Lower leg skin (tissue), 4 donors: Measurements from ENCODE around the gene MAP3K7CL. TPM values are rescaled to one million over a fixed set of nuclear protein-coding genes. Genes with fewer than 3 reads are reported as not detected.

ENCODE experiments used
- DNase-seq, 2 donors: peaks; one replicate each; pipeline ENCODE4 v3.0.0-alpha.2; 2019; ENCODE audit warnings: low spot score in 2 of 2
- H3K4me3 ChIP-seq: fragments of 200-600 bp; sonication (generic); 2 replicates; pipeline ENCODE4 v1.5.1; 2017; ENCODE audit warnings: mild to moderate bottlenecking, low read depth; ENCODE audit not compliant: poor library complexity, severe bottlenecking
- CTCF ChIP-seq, 3 donors: fragments of 450-650 bp; IDR thresholded peaks; one replicate each; pipeline ENCODE4 v1.5.1; 2016; ENCODE audit warnings: antibody characterized with exemption in 3 of 3, mild to moderate bottlenecking in 3 of 3, moderate library complexity in 2 of 3
- POLR2A ChIP-seq, 2 donors: fragments of 450-650 bp; IDR thresholded peaks; one replicate each; pipeline ENCODE4 v1.6.1; 2016 to 2017; ENCODE audit warnings: antibody characterized with exemption in 2 of 2, mild to moderate bottlenecking in 1 of 2, moderate library complexity in 1 of 2
- WGBS, 2 donors: methylation state at CpG; one replicate each; pipeline ENCODE4 v1.1.5; 2018; 5-methylcytosine and 5-hydroxymethylcytosine counted together
- intact Hi-C: fragments of 100-400 bp; cut with DNase I; formaldehyde crosslinking; loops from one replicate; pipeline ENCODE4 v1.15.0; 2023; ENCODE audit warnings: low total_unique reads
- total RNA-seq, 4 donors: library from RNA; depleted of rRNA; stranded (reverse); fragments of >200 nt; gene quantifications; one replicate each; pipeline ENCODE4 v1.1.0, GENCODE V29; 2016

Gene MAP3K7CL
- total RNA-seq, 4 donors from 2014 or later = 4.6 to 17.1 (median 8.8) TPM

GRCh38 chr21:29179503-29179902 lies 49.1 kb downstream of the MAP3K7CL start:
- 93 to 94% methylated on average over 1 of the region's 1 CpG for WGBS, 2 donors
- H3K4me3 ChIP-seq = no peak overlapping the region
- TF ChIP-seq POLR2A (IDR thresholded peaks at IDR 0.05) = no peak
- TF ChIP-seq CTCF (IDR thresholded peaks at IDR 0.05) = no peak
- intact Hi-C loops = no loop called here
- no peak for DNase-seq

- 9 to 13% methylated on average over 9 of the region's 9 CpGs for WGBS, 2 donors
- intact Hi-C loops = loop anchor here (1.0 kb wide), 1 partner anchor 24 kb away; no protein-coding TSS in a partner anchor
- TF ChIP-seq CTCF (IDR thresholded peaks at IDR 0.05) (no peak), POLR2A (IDR thresholded peaks at IDR 0.05) (no peak)
- H3K4me3 ChIP-seq = no peak overlapping the region
- no peak for DNase-seq
Measured at GRCh38 chr21:29181799-29182470, 51.5 kb downstream of the MAP3K7CL start.

GRCh38 chr21:29182691-29183092 lies 52.2 kb downstream of the MAP3K7CL start:
- DNase-seq = no peak
- TF ChIP-seq POLR2A (IDR thresholded peaks at IDR 0.05) (no peak), CTCF (IDR thresholded peaks at IDR 0.05) (no peak)
- no peak overlapping the region for H3K4me3 ChIP-seq
- intact Hi-C loops = loop anchor here (1.0 kb wide), 1 partner anchor 24 kb away; no protein-coding TSS in a partner anchor
- WGBS, 2 donors = 63 to 73% methylated on average over 4 of the region's 4 CpGs

GRCh38 chr21:29184037-29184436 lies 53.6 kb downstream of the MAP3K7CL start:
- TF ChIP-seq POLR2A (IDR thresholded peaks at IDR 0.05) (no peak), CTCF (IDR thresholded peaks at IDR 0.05) (no peak)
- WGBS, 2 donors = 80 to 89% methylated on average over 1 of the region's 1 CpG

GRCh38 chr21:29185172-29185571 lies 54.7 kb downstream of the MAP3K7CL start:
- intact Hi-C loops = no loop called here
- no peak for TF ChIP-seq CTCF (IDR thresholded peaks at IDR 0.05)
- no peak for TF ChIP-seq POLR2A (IDR thresholded peaks at IDR 0.05)
- WGBS, 2 donors = 97 to 100% methylated on average over 1 of the region's 1 CpG
- no peak for DNase-seq
- H3K4me3 ChIP-seq = no peak overlapping the region

More at GRCh38 chr21:29184037-29184436, 53.6 kb downstream of the MAP3K7CL start:
- no peak overlapping the region for H3K4me3 ChIP-seq
- DNase-seq = no peak
- intact Hi-C loops = no loop called here

GRCh38 chr21:29185633-29186032 lies 55.2 kb downstream of the MAP3K7CL start:
- no peak for DNase-seq
- 97% methylated on average over 4 of the region's 4 CpGs for WGBS, 2 donors
- no peak for TF ChIP-seq POLR2A (IDR thresholded peaks at IDR 0.05)
- TF ChIP-seq CTCF (IDR thresholded peaks at IDR 0.05) = no peak
- H3K4me3 ChIP-seq = no peak overlapping the region
- intact Hi-C loops = no loop called here
